Measurements from ENCODE around the gene TRAK1. TPM values are rescaled to one million over a fixed set of nuclear protein-coding genes. Genes with fewer than 3 reads are reported as not detected.

The TRAK1 gene
- total RNA-seq, 1 donor from 2014 or later: 49.6 TPM

- ATAC-seq: no peak
These were observed 34.3 kb upstream of the TRAK1 start for GRCh38 chr3:42056840-42057239.

GRCh38 chr3:42057561-42058211, 33.5 kb upstream of the TRAK1 start:
- ATAC-seq (no peak), DNase-seq (no peak)
- H3K4me3 ChIP-seq: no peak overlapping the region
- H3K27ac ChIP-seq: no peak overlapping the region
- peaks cover 28% of the 10 kb centered on the region for H3K4me1 ChIP-seq
- TF ChIP-seq CTCF (IDR thresholded peaks at IDR 0.05): no peak
- no peaks in the 10 kb centered on the region for H3K36me3 ChIP-seq
- no peaks in the 10 kb centered on the region for H3K9me3 ChIP-seq
- intact Hi-C loops (cut with DNase I): no loop called here
- H3K27me3 ChIP-seq: no peaks in the 10 kb centered on the region

More at GRCh38 chr3:42056840-42057239, 34.3 kb upstream of the TRAK1 start:
- intact Hi-C loops (cut with DNase I): no loop called here
- DNase-seq: no peak
- H3K4me1 ChIP-seq: peaks cover 28% of the 10 kb centered on the region
- no peak for TF ChIP-seq CTCF (IDR thresholded peaks at IDR 0.05)
- no peaks in the 10 kb centered on the region for H3K27me3 ChIP-seq
- H3K9me3 ChIP-seq: no peaks in the 10 kb centered on the region
- no peaks in the 10 kb centered on the region for H3K36me3 ChIP-seq
- no peak overlapping the region for H3K27ac ChIP-seq
- H3K4me3 ChIP-seq: no peak overlapping the region

DNA sequence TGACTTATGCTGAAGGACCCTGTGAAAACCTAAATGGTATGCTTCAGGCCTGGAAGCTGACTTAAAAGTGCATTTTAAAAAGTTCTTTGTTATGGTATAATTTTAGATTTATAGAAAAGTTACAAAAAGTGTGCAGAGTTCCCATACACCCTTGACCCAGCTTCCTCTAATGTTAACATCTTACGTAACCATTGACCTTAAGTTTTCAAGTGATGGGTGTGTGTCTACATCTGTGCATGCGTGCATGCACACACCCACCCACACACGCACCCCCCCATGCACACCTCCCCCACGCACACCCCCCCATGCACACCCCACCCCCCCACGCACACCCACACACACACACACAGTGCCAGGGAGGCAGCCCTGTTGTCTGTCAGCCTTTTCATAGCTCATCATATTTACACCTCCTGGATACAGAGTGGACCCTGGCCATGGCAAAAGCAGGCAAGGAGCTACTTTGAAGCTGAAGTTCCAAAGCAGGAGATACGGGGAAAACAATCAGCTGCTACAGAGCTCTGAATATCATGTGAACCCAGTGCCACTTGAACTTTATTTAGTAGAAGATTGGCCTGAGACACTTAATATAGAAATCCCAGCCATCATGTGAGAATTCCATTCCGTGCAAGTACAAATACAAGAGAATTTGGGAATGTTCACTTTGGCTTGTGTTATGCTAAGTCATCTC, 30.0 kb upstream of the TRAK1 start:
- ATAC-seq: peak; percentile 56
- TF ChIP-seq CTCF (IDR thresholded peaks at IDR 0.05): no peak

GRCh38 chr3:42061713-42062380, 29.3 kb upstream of the TRAK1 start:
- H3K4me1 ChIP-seq: peaks cover 39% of the 10 kb centered on the region
- peak overlapping the region; percentile 89 for H3K27ac ChIP-seq
- DNase-seq (no peak), ATAC-seq (peak; percentile 88)
- H3K9me3 ChIP-seq: no peaks in the 10 kb centered on the region
- H3K27me3 ChIP-seq: no peaks in the 10 kb centered on the region
- no peaks in the 10 kb centered on the region for H3K36me3 ChIP-seq
- intact Hi-C loops (cut with DNase I): no loop called here
- H3K4me3 ChIP-seq: no peak overlapping the region
- TF ChIP-seq CTCF (IDR thresholded peaks at IDR 0.05): no peak

More for the DNA sequence above, 30.0 kb upstream of the TRAK1 start:
- Histone ChIP-seq H3K27me3 (no peaks in the 10 kb centered on the region), H3K27ac (peak overlapping the region; percentile 89), H3K36me3 (no peaks in the 10 kb centered on the region), H3K9me3 (no peaks in the 10 kb centered on the region), H3K4me3 (no peak overlapping the region), H3K4me1 (peaks cover 33% of the 10 kb centered on the region)
- intact Hi-C loops (cut with DNase I): no loop called here
- DNase-seq: no peak

DNA sequence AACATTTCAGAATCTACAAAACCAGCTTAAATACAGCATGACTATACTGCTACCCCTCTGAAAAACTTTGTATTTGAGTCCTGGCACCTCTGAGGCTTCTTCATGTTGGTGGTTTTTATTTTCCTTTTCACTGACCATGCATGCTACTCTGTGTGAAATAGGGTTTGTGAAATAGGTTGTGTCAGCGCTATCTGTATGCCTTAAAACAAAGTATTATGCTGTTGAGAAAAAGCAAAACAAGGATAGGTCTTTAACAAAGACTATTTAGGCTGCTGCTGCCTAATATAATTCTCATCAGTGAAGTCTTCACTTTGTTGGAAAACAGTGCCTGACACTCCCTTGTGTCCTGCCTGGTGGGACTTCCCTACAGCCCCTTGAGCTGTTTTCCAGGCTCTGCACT, 28.7 kb upstream of the TRAK1 start:
- H3K4me3 ChIP-seq: no peak overlapping the region
- no peak for TF ChIP-seq CTCF (IDR thresholded peaks at IDR 0.05)
- peaks cover 46% of the 10 kb centered on the region for H3K4me1 ChIP-seq
- no peak for DNase-seq
- intact Hi-C loops (cut with DNase I): no loop called here
- H3K27me3 ChIP-seq: no peaks in the 10 kb centered on the region
- ATAC-seq: no peak
- peak overlapping the region; percentile 89 for H3K27ac ChIP-seq
- H3K9me3 ChIP-seq: no peaks in the 10 kb centered on the region
- H3K36me3 ChIP-seq: no peaks in the 10 kb centered on the region

Measured in upper lobe of right lung (tissue), 1 donor.